Measurements from ENCODE around the gene PSMB2. TPM values are rescaled to one million over a fixed set of nuclear protein-coding genes. Genes with fewer than 3 reads are reported as not detected.

PSMB2 gene
- total and polyA plus RNA-seq, 7 donors = 38.6 to 117 (median 68.2) TPM

DNA sequence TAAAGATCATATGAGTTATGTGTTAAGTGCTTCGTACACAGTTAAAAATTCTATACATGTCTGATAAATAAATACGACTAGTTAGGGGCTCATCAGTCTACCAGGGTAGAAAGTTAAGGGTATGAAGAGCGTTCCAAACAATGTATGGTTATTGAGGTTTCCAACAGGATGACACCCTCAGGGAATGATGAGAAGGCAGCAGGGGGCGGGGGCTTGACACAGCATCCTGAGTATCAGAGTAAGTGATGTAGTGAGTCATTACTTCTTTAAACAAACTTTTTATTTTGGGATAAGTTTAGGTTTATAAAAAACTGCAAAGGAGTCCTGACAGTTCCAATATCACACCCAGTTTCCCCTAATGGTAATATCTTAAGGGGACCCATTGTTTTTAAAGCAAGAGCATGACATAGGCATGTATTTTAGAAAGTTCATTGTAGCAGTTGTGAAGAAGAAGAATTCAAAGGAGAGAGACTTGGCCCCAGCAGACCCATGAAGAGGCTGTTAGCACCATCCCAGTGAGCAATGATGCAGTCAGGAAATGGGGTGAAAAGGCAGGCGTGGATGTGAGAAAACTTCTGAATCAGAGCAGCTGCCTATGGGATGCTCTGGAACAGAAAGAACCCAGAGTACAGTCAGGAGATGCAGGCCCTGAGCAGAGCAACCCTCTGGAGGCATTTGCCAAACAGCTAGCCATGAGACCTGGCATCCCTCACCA lies 15.0 kb upstream of the PSMB2 start:
- Histone ChIP-seq H3K27ac (no peak overlapping the region), H3K9me3 (no peaks in the 10 kb centered on the region), H3K4me3 (no peak overlapping the region), H3K4me1 (no peaks in the 10 kb centered on the region), H3K27me3 (ENCODE audit: insufficient read depth in 3 of 3, low read length in 2 of 3) (no peaks in the 10 kb centered on the region), H3K36me3 (ENCODE audit: insufficient read depth in 1 of 2, low read depth in 1 of 2) (no peaks in the 10 kb centered on the region)
- 71 to 73% (median 71%) methylated on average over 5 of the region's 5 CpGs for WGBS, 3 donors
- intact Hi-C loops (cut with DNase I) = no loop called here
- DNase-seq = no peak
- no peak for ATAC-seq
- TF ChIP-seq, protein P1, sequence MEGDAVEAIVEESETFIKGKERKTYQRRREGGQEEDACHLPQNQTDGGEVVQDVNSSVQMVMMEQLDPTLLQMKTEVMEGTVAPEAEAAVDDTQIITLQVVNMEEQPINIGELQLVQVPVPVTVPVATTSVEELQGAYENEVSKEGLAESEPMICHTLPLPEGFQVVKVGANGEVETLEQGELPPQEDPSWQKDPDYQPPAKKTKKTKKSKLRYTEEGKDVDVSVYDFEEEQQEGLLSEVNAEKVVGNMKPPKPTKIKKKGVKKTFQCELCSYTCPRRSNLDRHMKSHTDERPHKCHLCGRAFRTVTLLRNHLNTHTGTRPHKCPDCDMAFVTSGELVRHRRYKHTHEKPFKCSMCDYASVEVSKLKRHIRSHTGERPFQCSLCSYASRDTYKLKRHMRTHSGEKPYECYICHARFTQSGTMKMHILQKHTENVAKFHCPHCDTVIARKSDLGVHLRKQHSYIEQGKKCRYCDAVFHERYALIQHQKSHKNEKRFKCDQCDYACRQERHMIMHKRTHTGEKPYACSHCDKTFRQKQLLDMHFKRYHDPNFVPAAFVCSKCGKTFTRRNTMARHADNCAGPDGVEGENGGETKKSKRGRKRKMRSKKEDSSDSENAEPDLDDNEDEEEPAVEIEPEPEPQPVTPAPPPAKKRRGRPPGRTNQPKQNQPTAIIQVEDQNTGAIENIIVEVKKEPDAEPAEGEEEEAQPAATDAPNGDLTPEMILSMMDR (IDR thresholded peaks at IDR 0.05) = no peak

DNA sequence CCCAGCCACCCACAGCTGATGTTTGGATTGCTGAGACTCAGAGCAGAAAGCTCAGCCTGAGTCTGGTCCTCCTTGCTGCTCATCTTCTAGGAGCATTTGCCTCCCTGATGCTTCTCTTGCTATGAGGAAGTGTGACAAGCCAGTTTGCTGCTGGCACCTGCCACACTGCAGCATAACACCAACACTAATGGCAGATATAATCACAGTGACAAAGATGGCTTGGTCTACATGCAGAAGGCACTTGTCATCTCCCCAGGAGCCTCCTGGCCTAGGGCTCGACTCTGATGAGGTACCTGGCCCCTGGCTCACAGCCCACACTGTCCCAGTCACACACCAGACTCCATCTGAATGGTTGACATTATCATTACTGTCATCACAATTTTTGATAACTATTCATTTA lies 13.9 kb upstream of the PSMB2 start:
- ATAC-seq = no peak
- Histone ChIP-seq H3K36me3 (ENCODE audit: insufficient read depth in 1 of 2, low read depth in 1 of 2) (no peaks in the 10 kb centered on the region), H3K9me3 (no peaks in the 10 kb centered on the region), H3K27me3 (ENCODE audit: insufficient read depth in 3 of 3, low read length in 2 of 3) (no peaks in the 10 kb centered on the region), H3K4me1 (no peaks in the 10 kb centered on the region), H3K27ac (no peak overlapping the region), H3K4me3 (no peak overlapping the region)
- TF ChIP-seq, protein P1 (IDR thresholded peaks at IDR 0.05) = no peak
- intact Hi-C loops (cut with DNase I) = no loop called here
- 21 to 30% (median 22%) methylated on average over 1 of the region's 1 CpG for WGBS, 3 donors
- no peak for DNase-seq

DNA sequence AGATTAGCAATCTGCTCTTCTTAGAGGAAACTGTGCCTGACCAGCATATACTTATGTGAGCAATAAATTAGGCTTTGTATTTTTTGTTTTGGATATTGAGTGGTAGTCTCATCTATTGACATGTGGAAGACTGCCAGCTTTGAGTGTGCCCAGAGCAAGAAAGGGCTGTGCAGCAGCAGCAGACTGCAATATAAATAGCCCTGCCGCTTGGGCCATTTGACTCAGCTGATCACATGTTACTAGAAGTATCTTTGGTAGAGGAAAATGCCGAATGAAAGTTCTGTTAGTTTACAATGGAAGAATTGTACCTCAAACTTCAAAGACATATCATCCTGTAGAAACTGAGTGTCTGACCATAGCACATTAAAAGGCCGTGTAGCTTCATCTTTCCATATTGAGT lies 9.1 kb upstream of the PSMB2 start:
- intact Hi-C loops (cut with DNase I) = no loop called here
- DNase-seq (no peak), ATAC-seq (no peak)
- H3K9me3 ChIP-seq = no peaks in the 10 kb centered on the region
- H3K4me3 ChIP-seq = no peak overlapping the region
- no peaks in the 10 kb centered on the region for H3K4me1 ChIP-seq
- WGBS, 3 donors = 64 to 80% (median 79%) methylated on average over 3 of the region's 3 CpGs
- no peaks in the 10 kb centered on the region for H3K36me3 ChIP-seq (ENCODE audit: insufficient read depth in 1 of 2, low read depth in 1 of 2)
- TF ChIP-seq, protein P1 (IDR thresholded peaks at IDR 0.05) = no peak
- peaks cover 0 to 13% (median 0%) of the 10 kb centered on the region in 3 donors for H3K27me3 ChIP-seq (ENCODE audit: insufficient read depth in 3 of 3, low read length in 2 of 3)
- no peak overlapping the region for H3K27ac ChIP-seq

DNA sequence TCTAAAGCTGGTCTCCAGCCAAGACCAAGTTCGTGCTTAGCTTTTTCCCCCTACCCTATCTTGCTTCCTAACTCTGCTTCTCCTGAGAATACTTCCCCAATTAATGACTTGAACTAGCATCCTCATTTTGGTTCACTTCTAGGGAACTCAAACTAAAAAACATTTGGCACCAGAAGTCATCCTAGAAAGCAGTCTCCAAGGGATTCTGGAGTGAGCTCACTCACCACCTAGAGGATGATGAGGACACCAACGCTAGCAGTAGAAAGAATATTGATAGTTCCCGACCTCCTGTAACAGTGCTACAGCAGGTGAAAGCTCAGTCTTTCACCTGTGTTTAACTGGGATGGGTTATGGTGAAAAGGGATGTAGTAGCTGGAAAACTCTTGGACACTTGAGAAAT lies 4.7 kb upstream of the PSMB2 start:
- H3K4me3 ChIP-seq = no peak overlapping the region
- H3K4me1 ChIP-seq = no peaks in the 10 kb centered on the region
- H3K9me3 ChIP-seq = no peaks in the 10 kb centered on the region
- H3K36me3 ChIP-seq (ENCODE audit: insufficient read depth in 1 of 2, low read depth in 1 of 2) = no peaks in the 10 kb centered on the region
- no peak overlapping the region for H3K27ac ChIP-seq
- peaks cover 0 to 14% (median 0%) of the 10 kb centered on the region in 3 donors for H3K27me3 ChIP-seq (ENCODE audit: insufficient read depth in 3 of 3, low read length in 2 of 3)
- no peak for DNase-seq
- intact Hi-C loops (cut with DNase I) = loop anchor here in 1 of 2 donors (10.0 kb wide), 1 partner anchor 69 kb away; the partner anchor contains the start of gene C1orf216
- 5 to 14% (median 13%) methylated on average over 3 of the region's 3 CpGs for WGBS, 3 donors
- no peak for ATAC-seq
- TF ChIP-seq, protein P1 (IDR thresholded peaks at IDR 0.05) = no peak

All from psoas muscle (tissue), 8 donors.